SKM-1 (cell line): ENCODE measurements around the gene TTC21B.
A peak's percentile ranks its signal among the peaks of the same experiment; 100 is the strongest.
"Not testable (repeated sequence)": the region's sequence is repeated elsewhere in the genome, so short reads cannot be mapped to it uniquely, and the experiment has no call there.

Experiments used
- DNase-seq: peaks from one replicate; lab custom pipeline; 2025; ENCODE audit not compliant: unreplicated experiment; lab: John Stamatoyannopoulos, UW

TTC21B gene

GRCh38 chr2:165888171-165888570 lies 65.4 kb downstream of the TTC21B start:
- DNase-seq, result no peak

GRCh38 chr2:165886487-165887146 lies 67.0 kb downstream of the TTC21B start:
- DNase-seq, result no peak

GRCh38 chr2:165877565-165878550 lies 75.7 kb downstream of the TTC21B start:
- peak; percentile 78 for DNase-seq

GRCh38 chr2:165876712-165877111 lies 76.9 kb downstream of the TTC21B start:
- no peak for DNase-seq

- no peak for DNase-seq
These were observed 77.3 kb downstream of the TTC21B start for GRCh38 chr2:165876269-165876668.

- peak; percentile 75 for DNase-seq
These were observed 79.0 kb downstream of the TTC21B start for GRCh38 chr2:165874445-165875039.

GRCh38 chr2:165872101-165872791 lies 81.3 kb downstream of the TTC21B start:
- DNase-seq, result no peak

GRCh38 chr2:165871025-165871424 lies 82.6 kb downstream of the TTC21B start:
- DNase-seq, result no peak

GRCh38 chr2:165870346-165870745 lies 83.2 kb downstream of the TTC21B start:
- DNase-seq, result no peak

- no peak for DNase-seq
These were observed 85.4 kb downstream of the TTC21B start for GRCh38 chr2:165868211-165868610.

- DNase-seq, result no peak
These were observed 89.3 kb downstream of the TTC21B start for GRCh38 chr2:165864296-165864695.

GRCh38 chr2:165863810-165864261 lies 89.7 kb downstream of the TTC21B start:
- DNase-seq, result no peak

- DNase-seq, result not testable (repeated sequence)
These were observed 92.5 kb downstream of the TTC21B start for GRCh38 chr2:165861083-165861482.

- DNase-seq, result not testable (repeated sequence)
These were observed 93.9 kb downstream of the TTC21B start for GRCh38 chr2:165859723-165860122.

GRCh38 chr2:165857876-165858275 lies 95.7 kb downstream of the TTC21B start:
- no peak for DNase-seq

- no peak for DNase-seq
These were observed 101.2 kb downstream of the TTC21B start for GRCh38 chr2:165852394-165852793.

- DNase-seq, result no peak
These were observed 106.6 kb downstream of the TTC21B start for GRCh38 chr2:165847001-165847400.

GRCh38 chr2:165846056-165846455 lies 107.5 kb downstream of the TTC21B start:
- no peak for DNase-seq

- DNase-seq, result no peak
These were observed 109.4 kb downstream of the TTC21B start for GRCh38 chr2:165844216-165844615.

- peak; percentile 100 for DNase-seq
These were observed 110.2 kb downstream of the TTC21B start for GRCh38 chr2:165843351-165843750.
